ENCODE data around the gene MYL7. TPM values are rescaled to one million over a fixed set of nuclear protein-coding genes. Genes with fewer than 3 reads are reported as not detected.
"Not testable (repeated sequence)": the region's sequence is repeated elsewhere in the genome, so short reads cannot be mapped to it uniquely, and the experiment has no call there.

Gene MYL7
- total RNA-seq, 1 donor from 2014 or later, result 1.7 TPM

DNA sequence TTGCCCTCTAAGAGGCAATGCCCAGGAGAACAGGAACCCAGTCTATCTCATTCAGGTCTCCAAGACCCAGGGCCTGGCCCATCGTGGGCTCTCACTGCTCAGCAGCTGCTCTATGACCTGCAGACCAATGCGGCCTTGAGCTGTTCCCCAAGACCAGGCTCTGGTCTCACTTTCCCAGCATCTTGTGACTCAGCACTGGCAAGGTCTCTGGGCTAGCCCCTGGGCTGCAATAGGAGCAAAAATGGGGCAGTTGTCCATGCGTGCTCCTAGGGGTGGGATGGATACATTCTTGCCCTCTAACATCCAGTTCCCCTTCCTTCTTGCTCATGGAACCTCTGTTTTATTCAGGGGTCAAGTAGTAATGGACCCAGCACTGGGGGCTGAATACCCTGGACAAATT lies 34.6 kb upstream of the MYL7 start:
- DNase-seq (ENCODE audit: low spot score, unreplicated experiment), result no peak
- peaks cover 28% of the 10 kb centered on the region for H3K27me3 Mint-ChIP-seq
- TF ChIP-seq, protein P1, sequence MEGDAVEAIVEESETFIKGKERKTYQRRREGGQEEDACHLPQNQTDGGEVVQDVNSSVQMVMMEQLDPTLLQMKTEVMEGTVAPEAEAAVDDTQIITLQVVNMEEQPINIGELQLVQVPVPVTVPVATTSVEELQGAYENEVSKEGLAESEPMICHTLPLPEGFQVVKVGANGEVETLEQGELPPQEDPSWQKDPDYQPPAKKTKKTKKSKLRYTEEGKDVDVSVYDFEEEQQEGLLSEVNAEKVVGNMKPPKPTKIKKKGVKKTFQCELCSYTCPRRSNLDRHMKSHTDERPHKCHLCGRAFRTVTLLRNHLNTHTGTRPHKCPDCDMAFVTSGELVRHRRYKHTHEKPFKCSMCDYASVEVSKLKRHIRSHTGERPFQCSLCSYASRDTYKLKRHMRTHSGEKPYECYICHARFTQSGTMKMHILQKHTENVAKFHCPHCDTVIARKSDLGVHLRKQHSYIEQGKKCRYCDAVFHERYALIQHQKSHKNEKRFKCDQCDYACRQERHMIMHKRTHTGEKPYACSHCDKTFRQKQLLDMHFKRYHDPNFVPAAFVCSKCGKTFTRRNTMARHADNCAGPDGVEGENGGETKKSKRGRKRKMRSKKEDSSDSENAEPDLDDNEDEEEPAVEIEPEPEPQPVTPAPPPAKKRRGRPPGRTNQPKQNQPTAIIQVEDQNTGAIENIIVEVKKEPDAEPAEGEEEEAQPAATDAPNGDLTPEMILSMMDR (IDR thresholded peaks at IDR 0.05; ENCODE audit: unreplicated experiment), result no peak

DNA sequence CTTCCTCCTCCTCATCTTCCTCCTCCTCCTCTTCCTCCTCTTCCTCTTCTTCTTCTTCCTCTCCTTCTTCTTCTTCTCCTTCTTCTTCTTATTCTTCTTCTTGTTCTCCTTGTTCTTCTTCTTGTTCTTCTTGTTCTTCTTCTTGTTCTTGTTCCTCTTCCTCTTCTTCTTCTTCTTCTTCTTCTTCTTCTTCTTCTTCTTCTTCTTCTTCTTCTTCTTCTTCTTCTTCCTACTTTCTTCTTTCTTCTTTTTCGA lies 33.5 kb upstream of the MYL7 start:
- H3K36me3 Mint-ChIP-seq (ENCODE audit: insufficient read depth); H3K4me3 Mint-ChIP-seq (ENCODE audit: low read depth); H3K4me1 Mint-ChIP-seq (ENCODE audit: low read depth); H3K9me3 Mint-ChIP-seq (ENCODE audit: low read depth); DNase-seq (ENCODE audit: low spot score, unreplicated experiment); H3K27ac Mint-ChIP-seq: not testable (repeated sequence)
- peaks cover 28% of the 10 kb centered on the region for H3K27me3 Mint-ChIP-seq

More for the DNA sequence above, 34.6 kb upstream of the MYL7 start:
- H3K4me3 Mint-ChIP-seq (ENCODE audit: low read depth), result no peak overlapping the region
- peaks cover 2% of the 10 kb centered on the region for H3K36me3 Mint-ChIP-seq (ENCODE audit: insufficient read depth)
- H3K4me1 Mint-ChIP-seq (ENCODE audit: low read depth), result no peaks in the 10 kb centered on the region
- peaks cover 2% of the 10 kb centered on the region for H3K9me3 Mint-ChIP-seq (ENCODE audit: low read depth)
- H3K27ac Mint-ChIP-seq, result no peak overlapping the region

DNA sequence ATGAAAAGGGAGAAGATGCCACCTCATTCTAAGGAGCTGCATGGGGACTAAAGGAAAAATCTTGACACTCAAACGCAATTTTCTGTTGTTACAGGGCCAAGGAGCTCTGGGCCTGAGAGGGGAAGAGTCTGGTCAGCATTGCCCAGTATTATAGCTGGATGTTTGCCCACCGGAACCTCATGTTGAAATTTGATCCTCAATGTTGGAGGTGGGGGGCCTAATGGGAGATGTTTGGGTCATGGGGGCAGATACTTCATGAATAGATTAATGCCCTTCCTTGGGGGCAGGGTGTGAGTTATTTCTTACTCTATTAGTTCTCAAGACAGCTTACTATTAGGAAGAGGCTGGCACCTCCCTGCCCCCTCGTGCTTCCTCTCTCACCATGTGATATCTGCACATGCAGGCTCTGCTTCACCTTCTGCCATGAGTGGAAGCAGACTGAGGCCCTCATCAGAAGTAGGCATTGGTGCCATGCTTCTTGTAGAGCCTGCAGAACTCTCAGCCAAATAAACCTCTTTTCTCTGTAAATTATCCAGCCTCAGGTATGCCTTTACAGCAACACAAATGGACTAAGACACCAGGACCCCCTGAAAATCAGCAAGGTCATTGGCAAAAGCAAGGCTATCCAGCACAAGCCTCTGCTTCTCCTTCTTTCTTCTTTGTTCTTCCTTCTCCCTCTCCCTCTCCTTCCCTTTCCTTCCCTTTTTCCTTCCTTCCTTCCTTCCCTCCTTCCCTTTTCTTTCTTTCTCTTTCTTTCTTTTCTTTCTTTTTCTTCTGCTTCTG lies 33.0 kb upstream of the MYL7 start:
- TF ChIP-seq, protein P1 (IDR thresholded peaks at IDR 0.05; ENCODE audit: unreplicated experiment), result no peak
- no peak for DNase-seq (ENCODE audit: low spot score, unreplicated experiment)
- peaks cover 2% of the 10 kb centered on the region for H3K36me3 Mint-ChIP-seq (ENCODE audit: insufficient read depth)
- H3K27me3 Mint-ChIP-seq, result peaks cover 25% of the 10 kb centered on the region
- H3K4me1 Mint-ChIP-seq (ENCODE audit: low read depth), result no peaks in the 10 kb centered on the region
- no peak overlapping the region for H3K4me3 Mint-ChIP-seq (ENCODE audit: low read depth)
- H3K9me3 Mint-ChIP-seq (ENCODE audit: low read depth), result peaks cover 5% of the 10 kb centered on the region
- H3K27ac Mint-ChIP-seq, result no peak overlapping the region

DNA sequence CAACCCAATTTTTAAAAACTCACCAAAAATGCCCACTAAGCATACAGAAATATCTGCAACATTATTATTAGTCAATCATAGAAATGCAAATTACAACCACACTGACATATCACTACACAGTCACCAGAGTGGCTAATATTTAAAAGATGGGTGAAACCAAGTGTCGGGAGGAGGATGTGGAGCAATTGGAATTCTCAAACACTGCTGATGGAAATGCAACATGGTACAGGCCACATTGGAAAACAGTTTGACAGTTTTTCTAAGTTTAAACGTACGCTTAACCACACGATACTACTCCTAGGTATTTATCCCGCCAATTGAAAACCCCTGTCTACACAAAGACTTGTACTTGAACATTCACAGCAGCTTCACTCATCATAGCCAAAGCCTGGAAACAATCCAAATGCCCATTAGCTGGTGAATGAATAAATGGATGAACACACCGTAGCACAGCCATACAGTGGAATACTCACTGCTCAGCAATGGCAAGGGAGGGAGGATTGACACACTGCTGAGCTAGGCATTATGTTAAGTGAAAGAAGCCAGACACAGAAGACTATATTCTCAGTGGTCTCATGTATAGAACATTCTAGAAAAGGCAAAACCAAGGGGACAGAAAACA lies 31.8 kb upstream of the MYL7 start:
- no peak for DNase-seq (ENCODE audit: low spot score, unreplicated experiment)
- TF ChIP-seq, protein P1 (IDR thresholded peaks at IDR 0.05; ENCODE audit: unreplicated experiment), result no peak
- Mint-ChIP-seq H3K27me3 (peaks cover 22% of the 10 kb centered on the region), H3K4me3 (ENCODE audit: low read depth) (no peak overlapping the region), H3K27ac (no peak overlapping the region), H3K4me1 (ENCODE audit: low read depth) (no peaks in the 10 kb centered on the region), H3K36me3 (ENCODE audit: insufficient read depth) (peaks cover 4% of the 10 kb centered on the region), H3K9me3 (ENCODE audit: low read depth) (peaks cover 9% of the 10 kb centered on the region)

DNA sequence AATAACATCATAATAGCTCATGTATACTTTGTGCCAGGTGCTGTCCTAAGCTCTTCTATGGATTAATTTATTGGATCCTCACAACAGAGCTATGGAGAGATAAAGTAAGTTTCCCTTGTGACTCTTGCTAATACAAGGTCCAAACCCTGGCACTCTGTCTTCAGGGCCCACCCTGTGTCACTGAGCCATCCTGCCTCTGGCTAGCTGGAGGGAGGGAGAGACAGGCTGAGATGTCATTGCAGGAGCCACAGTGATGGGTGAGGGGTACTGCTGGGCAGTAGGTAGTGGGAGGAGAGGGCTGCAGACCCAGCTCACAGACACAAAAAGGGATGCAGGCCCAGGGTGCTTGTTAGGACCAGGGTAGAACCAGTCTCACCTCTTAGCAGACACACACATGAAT lies 31.2 kb upstream of the MYL7 start:
- H3K4me1 Mint-ChIP-seq (ENCODE audit: low read depth), result peaks cover 1% of the 10 kb centered on the region
- peaks cover 9% of the 10 kb centered on the region for H3K9me3 Mint-ChIP-seq (ENCODE audit: low read depth)
- H3K27me3 Mint-ChIP-seq, result peaks cover 19% of the 10 kb centered on the region
- no peak for DNase-seq (ENCODE audit: low spot score, unreplicated experiment)
- TF ChIP-seq, protein P1 (IDR thresholded peaks at IDR 0.05; ENCODE audit: unreplicated experiment), result no peak
- H3K4me3 Mint-ChIP-seq (ENCODE audit: low read depth), result no peak overlapping the region
- no peak overlapping the region for H3K27ac Mint-ChIP-seq
- H3K36me3 Mint-ChIP-seq (ENCODE audit: insufficient read depth), result peaks cover 4% of the 10 kb centered on the region

DNA sequence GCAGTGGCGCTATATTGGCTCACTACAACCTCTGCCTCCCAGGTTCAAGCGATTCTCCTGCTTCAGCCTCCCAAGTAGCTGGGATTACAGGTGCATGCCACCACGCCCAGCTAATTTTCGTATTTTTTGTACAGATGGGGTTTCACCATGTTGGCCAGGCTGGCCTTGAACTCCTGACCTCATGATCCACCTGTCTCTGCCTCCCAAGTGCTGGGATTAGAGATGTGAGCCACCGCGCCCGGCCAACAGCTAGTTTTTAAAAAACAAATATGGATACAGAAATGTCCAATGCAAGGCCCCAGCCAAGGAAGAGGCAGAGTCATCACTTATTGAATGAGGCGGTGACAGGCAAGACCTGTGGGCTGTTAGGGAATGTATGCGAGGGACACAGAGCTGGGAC lies 30.8 kb upstream of the MYL7 start:
- not testable (repeated sequence) for H3K4me1 Mint-ChIP-seq (ENCODE audit: low read depth); H3K4me3 Mint-ChIP-seq (ENCODE audit: low read depth); H3K27ac Mint-ChIP-seq; DNase-seq (ENCODE audit: low spot score, unreplicated experiment); H3K9me3 Mint-ChIP-seq (ENCODE audit: low read depth); H3K36me3 Mint-ChIP-seq (ENCODE audit: insufficient read depth)
- H3K27me3 Mint-ChIP-seq, result peaks cover 16% of the 10 kb centered on the region

Data from progenitor cell of endocrine pancreas (in vitro differentiated cells).